ENCODE measurements around the gene SRPRA.
A peak's percentile ranks its signal among the peaks of the same experiment; 100 is the strongest.

The SRPRA gene

DNA sequence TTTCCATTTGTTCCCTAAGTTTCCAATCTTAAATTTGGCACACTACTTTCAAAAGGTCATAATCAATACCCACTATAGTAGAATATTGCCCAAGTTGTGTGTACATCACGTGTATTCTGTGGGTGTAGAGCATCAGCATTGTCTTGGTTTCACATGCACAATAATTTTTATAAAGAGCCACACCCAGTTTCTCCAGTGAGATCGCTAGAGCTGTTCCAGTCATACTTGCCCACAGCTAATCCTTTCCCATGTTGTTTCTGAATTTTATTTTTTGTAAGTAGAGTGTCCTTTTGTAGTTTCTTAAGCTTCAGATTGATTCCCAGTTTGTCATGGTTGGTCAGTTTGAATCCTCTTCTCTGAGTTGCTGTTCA, 43.4 kb downstream of the SRPRA start:
- DNase-seq: no peak

DNA sequence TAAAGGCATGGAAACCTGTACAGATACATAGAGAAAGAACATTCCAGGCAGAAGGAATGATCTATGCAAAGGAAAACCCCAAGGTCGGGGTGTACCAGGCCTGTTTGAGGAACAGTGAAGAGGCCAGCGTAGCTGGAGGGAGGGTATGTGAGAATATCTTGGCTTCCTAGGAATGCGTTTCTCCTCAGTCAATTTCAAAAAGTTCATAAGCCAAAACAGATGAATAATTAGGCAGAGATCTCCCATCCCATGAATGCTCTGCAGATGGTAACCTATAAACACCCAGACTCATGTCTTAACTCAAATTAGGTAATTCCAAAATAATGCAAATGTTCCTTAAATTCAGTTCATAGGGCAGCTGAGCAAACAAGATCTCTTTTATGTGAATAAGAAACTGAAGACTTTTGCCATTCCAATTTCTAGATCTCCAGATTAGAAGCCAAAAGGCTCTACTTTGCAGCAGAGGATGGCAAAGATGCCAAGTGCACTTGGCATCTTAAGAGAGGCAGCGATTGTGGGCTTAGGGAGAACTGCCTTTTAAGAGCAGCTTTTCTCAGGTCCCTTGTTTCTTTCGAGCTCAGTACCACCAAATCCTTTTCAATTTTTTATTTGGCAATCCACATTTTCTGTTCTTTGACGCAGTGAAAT, 43.9 kb downstream of the SRPRA start:
- DNase-seq: no peak

- DNase-seq: no peak
These were observed 49.1 kb downstream of the SRPRA start for GRCh38 chr11:126219547-126219946.

- peak; percentile 68 for DNase-seq
These were observed 51.2 kb downstream of the SRPRA start for GRCh38 chr11:126217491-126217890.

DNA sequence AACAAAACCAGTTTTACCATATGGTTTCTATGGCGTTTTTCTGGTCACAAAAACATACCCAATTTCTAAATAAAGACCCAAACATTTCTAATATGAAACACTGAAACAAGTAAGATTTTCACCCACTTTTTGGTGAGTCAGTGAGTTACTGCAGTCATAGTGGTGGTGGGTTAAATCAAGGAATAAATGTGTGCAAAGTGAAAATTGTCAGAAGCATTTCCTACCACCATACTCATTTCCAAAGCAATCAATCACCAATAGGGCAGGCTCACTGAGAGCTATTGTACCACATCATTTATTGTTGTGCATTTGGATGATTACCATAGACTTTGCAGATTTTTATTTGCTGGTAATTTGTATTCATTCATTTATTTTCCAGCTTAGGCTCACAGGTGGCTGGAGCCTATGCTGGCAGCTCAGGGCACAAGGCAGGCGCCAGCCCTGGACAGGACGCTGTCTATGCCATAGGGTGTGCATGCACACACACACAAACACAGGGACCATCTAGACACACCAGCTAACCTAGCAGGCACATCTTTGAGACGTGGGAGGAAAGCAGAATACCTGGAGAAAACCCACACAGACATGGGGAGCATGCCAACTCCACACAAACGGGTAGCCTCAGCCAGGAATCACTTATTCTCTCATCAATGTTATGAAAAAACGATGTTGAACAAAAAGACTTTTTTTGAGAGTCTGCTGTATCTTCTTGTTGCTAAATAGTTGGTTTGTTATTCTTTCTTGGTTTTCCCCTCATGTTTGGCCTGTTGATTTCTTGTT, 52.0 kb downstream of the SRPRA start:
- DNase-seq: no peak

GRCh38 chr11:126214841-126215240, 53.9 kb downstream of the SRPRA start:
- DNase-seq: no peak

- DNase-seq: peak; percentile 97
These were observed 54.3 kb downstream of the SRPRA start for GRCh38 chr11:126214441-126214840.

All from GF-D8 (cell line).